ENCODE data around the gene CNTNAP2.

CNTNAP2 gene

DNA sequence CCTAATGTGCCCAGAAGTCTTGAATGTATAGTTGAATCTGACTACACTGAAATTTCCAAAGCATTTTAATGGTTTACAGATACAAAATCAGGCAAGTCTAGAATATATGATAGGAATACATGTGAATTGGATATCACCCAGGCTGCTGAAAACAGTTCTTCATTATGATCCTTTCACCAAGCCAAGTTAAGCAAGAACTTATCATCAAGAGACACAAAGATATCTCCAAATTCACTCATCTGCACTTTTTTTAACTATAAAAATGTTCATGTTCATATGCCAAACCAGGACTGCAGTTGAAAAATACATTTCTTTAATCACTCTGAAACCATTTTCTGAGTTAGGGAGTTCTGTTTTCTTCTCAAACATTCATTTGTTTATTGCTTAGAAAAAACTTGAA is 2061.4 kb downstream of the CNTNAP2 start:
- in situ Hi-C loops (cut with HindIII; ENCODE audit: low sequenced_read_pairs), result no loop called here
- DNase-seq (ENCODE audit: low read depth, low spot score), result no peak
- H3K4me3 ChIP-seq (ENCODE audit: low read depth, low read length), result no peak overlapping the region
- TF ChIP-seq CTCF (IDR thresholded peaks at IDR 0.05; ENCODE audit: low read depth, low read length), result no peak

GRCh38 chr7:148180075-148180474 is 2063.5 kb downstream of the CNTNAP2 start:
- in situ Hi-C loops (cut with HindIII; ENCODE audit: low sequenced_read_pairs), result no loop called here
- no peak for DNase-seq (ENCODE audit: low read depth, low spot score)
- no peak overlapping the region for H3K4me3 ChIP-seq (ENCODE audit: low read depth, low read length)
- TF ChIP-seq CTCF (IDR thresholded peaks at IDR 0.05; ENCODE audit: low read depth, low read length), result no peak

DNA sequence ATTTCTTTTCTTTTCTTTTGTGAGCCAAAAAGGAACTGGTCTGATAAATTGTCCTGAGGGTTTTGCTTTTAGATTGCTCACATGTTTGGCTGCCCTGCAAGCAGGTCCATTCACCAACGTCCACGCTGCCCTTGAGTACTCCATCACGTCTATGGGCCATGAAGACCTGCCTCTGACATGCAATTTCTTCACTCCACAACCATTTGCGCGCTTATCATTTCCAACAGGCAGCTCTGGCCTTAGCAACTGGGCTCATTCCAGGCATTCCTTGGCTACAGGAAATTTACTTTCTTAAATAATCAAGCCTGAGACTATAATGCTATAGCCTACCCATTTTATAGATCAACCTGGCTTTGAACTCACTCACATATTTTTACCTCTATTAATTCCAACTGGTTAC is 2065.7 kb downstream of the CNTNAP2 start:
- no peak for TF ChIP-seq CTCF (IDR thresholded peaks at IDR 0.05; ENCODE audit: low read depth, low read length)
- no peak overlapping the region for H3K4me3 ChIP-seq (ENCODE audit: low read depth, low read length)
- in situ Hi-C loops (cut with HindIII; ENCODE audit: low sequenced_read_pairs), result no loop called here
- no peak for DNase-seq (ENCODE audit: low read depth, low spot score)

DNA sequence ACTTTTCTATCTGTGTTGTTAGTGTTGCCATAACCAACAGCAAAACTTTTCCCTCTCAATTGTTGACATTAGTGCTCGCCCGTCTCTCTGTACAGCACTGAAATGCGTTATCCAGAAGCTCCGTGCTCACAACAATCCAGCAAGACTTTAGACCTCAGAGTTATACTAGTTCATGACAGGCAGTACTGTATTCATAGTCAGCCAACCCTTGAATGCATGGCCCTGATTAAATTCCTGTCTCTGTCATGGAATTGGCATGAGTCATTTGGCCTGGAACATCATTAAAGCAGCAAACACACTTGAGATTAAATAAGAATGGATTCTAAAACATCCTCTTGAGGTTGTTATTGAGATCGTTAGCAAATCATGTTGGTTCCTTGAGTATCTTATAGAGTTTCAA is 2068.4 kb downstream of the CNTNAP2 start:
- in situ Hi-C loops (cut with HindIII; ENCODE audit: low sequenced_read_pairs), result no loop called here
- peak; percentile 0 for DNase-seq (ENCODE audit: low read depth, low spot score)
- TF ChIP-seq CTCF (IDR thresholded peaks at IDR 0.05; ENCODE audit: low read depth, low read length), result no peak
- no peak overlapping the region for H3K4me3 ChIP-seq (ENCODE audit: low read depth, low read length)

- no peak for DNase-seq (ENCODE audit: low read depth, low spot score)
- in situ Hi-C loops (cut with HindIII; ENCODE audit: low sequenced_read_pairs), result no loop called here
- no peak for TF ChIP-seq CTCF (IDR thresholded peaks at IDR 0.05; ENCODE audit: low read depth, low read length)
- no peak overlapping the region for H3K4me3 ChIP-seq (ENCODE audit: low read depth, low read length)
Measured at GRCh38 chr7:148187471-148187870, 2070.9 kb downstream of the CNTNAP2 start.

DNA sequence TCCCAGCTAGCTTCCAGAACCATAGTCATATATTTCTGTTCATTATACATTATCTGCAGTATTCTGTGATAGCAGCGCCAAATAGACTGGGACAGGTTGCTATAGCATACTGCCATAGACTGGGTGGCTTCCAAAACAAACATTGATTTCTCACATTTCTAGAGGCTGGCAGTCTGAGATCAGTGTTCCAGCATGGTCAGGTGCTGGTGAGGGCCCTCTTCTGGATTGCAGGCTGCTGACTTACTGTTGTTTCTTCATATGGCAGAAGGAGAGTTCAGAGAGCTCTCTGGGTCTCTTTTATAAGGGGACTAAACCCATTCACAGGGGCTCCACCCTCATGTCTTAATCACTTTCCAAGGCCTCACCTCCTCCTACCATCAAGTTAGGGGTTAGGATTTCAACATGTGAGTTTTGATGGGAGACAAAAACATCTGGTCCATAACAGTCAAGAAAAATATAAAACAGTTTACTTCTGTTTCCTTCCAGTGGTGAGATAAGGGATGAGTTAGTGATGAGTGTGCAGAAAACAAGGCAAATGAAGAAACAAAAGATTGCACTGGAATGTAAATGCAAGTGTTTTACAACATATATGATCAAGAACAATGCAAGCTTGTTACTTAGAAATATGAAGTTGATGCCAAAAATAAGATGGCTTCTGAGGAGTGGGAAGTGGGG is 2074.9 kb downstream of the CNTNAP2 start:
- DNase-seq (ENCODE audit: low read depth, low spot score), result no peak
- no peak overlapping the region for H3K4me3 ChIP-seq (ENCODE audit: low read depth, low read length)
- no peak for TF ChIP-seq CTCF (IDR thresholded peaks at IDR 0.05; ENCODE audit: low read depth, low read length)
- in situ Hi-C loops (cut with HindIII; ENCODE audit: low sequenced_read_pairs), result no loop called here

Measured in astrocyte of the spinal cord (primary cell).